ENCODE measurements around the gene AUTS2. TPM values are rescaled to one million over a fixed set of nuclear protein-coding genes. Genes with fewer than 3 reads are reported as not detected.

AUTS2 gene
- total and polyA plus RNA-seq, 4 donors, result 4.9 to 24.4 (median 7.0) TPM

DNA sequence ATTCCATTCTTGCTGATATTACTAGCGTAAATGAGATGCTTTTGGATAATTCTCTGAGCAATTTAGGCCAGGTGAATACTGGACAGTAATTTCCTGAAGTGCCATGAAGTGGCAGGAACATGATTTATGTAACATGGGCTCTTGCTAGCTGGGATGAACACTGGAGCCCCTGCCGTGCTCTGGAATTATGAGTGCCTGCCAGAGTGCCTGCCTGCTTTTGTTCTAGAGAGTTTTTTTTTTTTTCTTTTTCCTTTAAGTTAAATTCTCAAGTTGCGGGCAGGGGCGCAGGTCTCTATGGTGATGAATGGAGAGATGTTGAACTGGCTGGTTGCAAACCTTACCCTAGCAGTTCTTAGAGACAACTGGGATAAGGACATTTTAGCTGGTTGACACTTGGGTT, 165.9 kb downstream of the AUTS2 start:
- no peak overlapping the region for H3K9ac ChIP-seq (ENCODE audit: low read depth in 1 of 2, low read length in 2 of 2)
- WGBS, result 93% methylated on average over 4 of the region's 4 CpGs
- no peak overlapping the region for H3K27ac ChIP-seq (ENCODE audit: low read depth in 1 of 2, low read length in 2 of 2)
- H3K4me3 ChIP-seq (ENCODE audit: low read depth in 1 of 3, low read length in 3 of 3), result no peak overlapping the region
- no peaks in the 10 kb centered on the region for H3K36me3 ChIP-seq (ENCODE audit: control insufficient read depth in 4 of 4, insufficient read depth in 3 of 4, low read depth in 1 of 4, low read length in 3 of 4)
- no peak for DNase-seq (ENCODE audit: low spot score)
- H3K4me1 ChIP-seq (ENCODE audit: control insufficient read depth in 4 of 4, insufficient read depth in 4 of 4, low read length in 3 of 4), result no peaks in the 10 kb centered on the region
- no peaks in the 10 kb centered on the region for H3K9me3 ChIP-seq (ENCODE audit: control insufficient read depth in 4 of 4, low read length in 3 of 4)
- no peaks in the 10 kb centered on the region for H3K27me3 ChIP-seq (ENCODE audit: control insufficient read depth in 4 of 4, insufficient read depth in 4 of 4, low read length in 3 of 4)
- TF ChIP-seq, protein P1, sequence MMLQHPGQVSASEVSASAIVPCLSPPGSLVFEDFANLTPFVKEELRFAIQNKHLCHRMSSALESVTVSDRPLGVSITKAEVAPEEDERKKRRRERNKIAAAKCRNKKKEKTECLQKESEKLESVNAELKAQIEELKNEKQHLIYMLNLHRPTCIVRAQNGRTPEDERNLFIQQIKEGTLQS (IDR thresholded peaks at IDR 0.05), result no peak
- TF ChIP-seq, protein P2, sequence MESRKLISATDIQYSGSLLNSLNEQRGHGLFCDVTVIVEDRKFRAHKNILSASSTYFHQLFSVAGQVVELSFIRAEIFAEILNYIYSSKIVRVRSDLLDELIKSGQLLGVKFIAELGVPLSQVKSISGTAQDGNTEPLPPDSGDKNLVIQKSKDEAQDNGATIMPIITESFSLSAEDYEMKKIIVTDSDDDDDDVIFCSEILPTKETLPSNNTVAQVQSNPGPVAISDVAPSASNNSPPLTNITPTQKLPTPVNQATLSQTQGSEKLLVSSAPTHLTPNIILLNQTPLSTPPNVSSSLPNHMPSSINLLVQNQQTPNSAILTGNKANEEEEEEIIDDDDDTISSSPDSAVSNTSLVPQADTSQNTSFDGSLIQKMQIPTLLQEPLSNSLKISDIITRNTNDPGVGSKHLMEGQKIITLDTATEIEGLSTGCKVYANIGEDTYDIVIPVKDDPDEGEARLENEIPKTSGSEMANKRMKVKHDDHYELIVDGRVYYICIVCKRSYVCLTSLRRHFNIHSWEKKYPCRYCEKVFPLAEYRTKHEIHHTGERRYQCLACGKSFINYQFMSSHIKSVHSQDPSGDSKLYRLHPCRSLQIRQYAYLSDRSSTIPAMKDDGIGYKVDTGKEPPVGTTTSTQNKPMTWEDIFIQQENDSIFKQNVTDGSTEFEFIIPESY (IDR thresholded peaks at IDR 0.05), result no peak
- TF ChIP-seq SP1 (IDR thresholded peaks at IDR 0.05) (no peak), NR2F2 (IDR thresholded peaks at IDR 0.05) (no peak), HNF4G (IDR thresholded peaks at IDR 0.05) (no peak), GABPA (IDR thresholded peaks at IDR 0.05 in 1 of 2, conservative IDR thresholded peaks at IDR 0.05 in 1 of 2) (no peak), YY1 (IDR thresholded peaks at IDR 0.05) (no peak)
- TF ChIP-seq, protein P3, sequence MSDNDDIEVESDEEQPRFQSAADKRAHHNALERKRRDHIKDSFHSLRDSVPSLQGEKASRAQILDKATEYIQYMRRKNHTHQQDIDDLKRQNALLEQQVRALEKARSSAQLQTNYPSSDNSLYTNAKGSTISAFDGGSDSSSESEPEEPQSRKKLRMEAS (IDR thresholded peaks at IDR 0.05), result no peak

DNA sequence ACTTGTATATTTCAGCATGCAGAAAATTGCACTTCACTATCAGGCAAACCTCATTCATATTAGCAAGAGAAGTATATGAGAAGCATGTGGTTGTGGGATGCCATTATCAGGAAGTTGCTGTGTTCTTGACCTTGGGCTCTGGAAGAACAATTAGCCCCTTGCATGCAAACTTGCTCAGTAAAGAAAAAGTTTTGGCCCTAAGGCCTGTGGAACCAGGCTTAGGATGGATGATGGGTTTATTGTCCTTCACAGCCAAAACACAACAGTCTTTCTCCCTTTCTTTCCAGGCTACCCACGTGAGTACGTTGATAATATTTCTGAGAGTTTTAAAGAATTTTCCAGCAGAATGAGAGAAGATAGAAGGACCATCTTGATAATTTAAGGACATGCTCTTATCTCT, 166.4 kb downstream of the AUTS2 start:
- no peak overlapping the region for H3K9ac ChIP-seq (ENCODE audit: low read depth in 1 of 2, low read length in 2 of 2)
- DNase-seq (ENCODE audit: low spot score), result no peak
- H3K9me3 ChIP-seq (ENCODE audit: control insufficient read depth in 4 of 4, low read length in 3 of 4), result no peaks in the 10 kb centered on the region
- 96% methylated on average over 2 of the region's 2 CpGs for WGBS
- H3K4me3 ChIP-seq (ENCODE audit: low read depth in 1 of 3, low read length in 3 of 3), result no peak overlapping the region
- no peaks in the 10 kb centered on the region for H3K27me3 ChIP-seq (ENCODE audit: control insufficient read depth in 4 of 4, insufficient read depth in 4 of 4, low read length in 3 of 4)
- TF ChIP-seq NR2F2 (IDR thresholded peaks at IDR 0.05) (no peak), JUND (IDR thresholded peaks at IDR 0.05) (no peak), FOXA2 (IDR thresholded peaks at IDR 0.05) (no peak), EGR1 (IDR thresholded peaks at IDR 0.05; ENCODE audit: low read depth in 2 of 2) (no peak), HNF4G (IDR thresholded peaks at IDR 0.05) (no peak), SP1 (IDR thresholded peaks at IDR 0.05) (no peak), HNF4A (conservative IDR thresholded peaks at IDR 0.05) (no peak), TAF1 (conservative IDR thresholded peaks at IDR 0.05) (no peak), FOXA1 (IDR thresholded peaks at IDR 0.05) (no peak), GABPA (IDR thresholded peaks at IDR 0.05 in 1 of 2, conservative IDR thresholded peaks at IDR 0.05 in 1 of 2) (no peak), RAD21 (IDR thresholded peaks at IDR 0.05) (no peak), RXRA (IDR thresholded peaks at IDR 0.05) (no peak)
- TF ChIP-seq, protein P4, sequence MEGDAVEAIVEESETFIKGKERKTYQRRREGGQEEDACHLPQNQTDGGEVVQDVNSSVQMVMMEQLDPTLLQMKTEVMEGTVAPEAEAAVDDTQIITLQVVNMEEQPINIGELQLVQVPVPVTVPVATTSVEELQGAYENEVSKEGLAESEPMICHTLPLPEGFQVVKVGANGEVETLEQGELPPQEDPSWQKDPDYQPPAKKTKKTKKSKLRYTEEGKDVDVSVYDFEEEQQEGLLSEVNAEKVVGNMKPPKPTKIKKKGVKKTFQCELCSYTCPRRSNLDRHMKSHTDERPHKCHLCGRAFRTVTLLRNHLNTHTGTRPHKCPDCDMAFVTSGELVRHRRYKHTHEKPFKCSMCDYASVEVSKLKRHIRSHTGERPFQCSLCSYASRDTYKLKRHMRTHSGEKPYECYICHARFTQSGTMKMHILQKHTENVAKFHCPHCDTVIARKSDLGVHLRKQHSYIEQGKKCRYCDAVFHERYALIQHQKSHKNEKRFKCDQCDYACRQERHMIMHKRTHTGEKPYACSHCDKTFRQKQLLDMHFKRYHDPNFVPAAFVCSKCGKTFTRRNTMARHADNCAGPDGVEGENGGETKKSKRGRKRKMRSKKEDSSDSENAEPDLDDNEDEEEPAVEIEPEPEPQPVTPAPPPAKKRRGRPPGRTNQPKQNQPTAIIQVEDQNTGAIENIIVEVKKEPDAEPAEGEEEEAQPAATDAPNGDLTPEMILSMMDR (IDR thresholded peaks at IDR 0.05; ENCODE audit: low read depth, low read length, missing input control), result no peak
- TF ChIP-seq, protein P5, sequence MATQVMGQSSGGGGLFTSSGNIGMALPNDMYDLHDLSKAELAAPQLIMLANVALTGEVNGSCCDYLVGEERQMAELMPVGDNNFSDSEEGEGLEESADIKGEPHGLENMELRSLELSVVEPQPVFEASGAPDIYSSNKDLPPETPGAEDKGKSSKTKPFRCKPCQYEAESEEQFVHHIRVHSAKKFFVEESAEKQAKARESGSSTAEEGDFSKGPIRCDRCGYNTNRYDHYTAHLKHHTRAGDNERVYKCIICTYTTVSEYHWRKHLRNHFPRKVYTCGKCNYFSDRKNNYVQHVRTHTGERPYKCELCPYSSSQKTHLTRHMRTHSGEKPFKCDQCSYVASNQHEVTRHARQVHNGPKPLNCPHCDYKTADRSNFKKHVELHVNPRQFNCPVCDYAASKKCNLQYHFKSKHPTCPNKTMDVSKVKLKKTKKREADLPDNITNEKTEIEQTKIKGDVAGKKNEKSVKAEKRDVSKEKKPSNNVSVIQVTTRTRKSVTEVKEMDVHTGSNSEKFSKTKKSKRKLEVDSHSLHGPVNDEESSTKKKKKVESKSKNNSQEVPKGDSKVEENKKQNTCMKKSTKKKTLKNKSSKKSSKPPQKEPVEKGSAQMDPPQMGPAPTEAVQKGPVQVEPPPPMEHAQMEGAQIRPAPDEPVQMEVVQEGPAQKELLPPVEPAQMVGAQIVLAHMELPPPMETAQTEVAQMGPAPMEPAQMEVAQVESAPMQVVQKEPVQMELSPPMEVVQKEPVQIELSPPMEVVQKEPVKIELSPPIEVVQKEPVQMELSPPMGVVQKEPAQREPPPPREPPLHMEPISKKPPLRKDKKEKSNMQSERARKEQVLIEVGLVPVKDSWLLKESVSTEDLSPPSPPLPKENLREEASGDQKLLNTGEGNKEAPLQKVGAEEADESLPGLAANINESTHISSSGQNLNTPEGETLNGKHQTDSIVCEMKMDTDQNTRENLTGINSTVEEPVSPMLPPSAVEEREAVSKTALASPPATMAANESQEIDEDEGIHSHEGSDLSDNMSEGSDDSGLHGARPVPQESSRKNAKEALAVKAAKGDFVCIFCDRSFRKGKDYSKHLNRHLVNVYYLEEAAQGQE (IDR thresholded peaks at IDR 0.05), result no peak
- TF ChIP-seq, protein P2 (IDR thresholded peaks at IDR 0.05), result no peak
- TF ChIP-seq, protein P3 (IDR thresholded peaks at IDR 0.05), result no peak
- TF ChIP-seq, protein P1 (IDR thresholded peaks at IDR 0.05), result no peak
- H3K4me1 ChIP-seq (ENCODE audit: control insufficient read depth in 4 of 4, insufficient read depth in 4 of 4, low read length in 3 of 4), result no peaks in the 10 kb centered on the region
- no peaks in the 10 kb centered on the region for H3K36me3 ChIP-seq (ENCODE audit: control insufficient read depth in 4 of 4, insufficient read depth in 3 of 4, low read depth in 1 of 4, low read length in 3 of 4)
- no peak overlapping the region for H3K27ac ChIP-seq (ENCODE audit: low read depth in 1 of 2, low read length in 2 of 2)
